ENCODE results near the gene GRAMD2A.

The GRAMD2A gene

DNA sequence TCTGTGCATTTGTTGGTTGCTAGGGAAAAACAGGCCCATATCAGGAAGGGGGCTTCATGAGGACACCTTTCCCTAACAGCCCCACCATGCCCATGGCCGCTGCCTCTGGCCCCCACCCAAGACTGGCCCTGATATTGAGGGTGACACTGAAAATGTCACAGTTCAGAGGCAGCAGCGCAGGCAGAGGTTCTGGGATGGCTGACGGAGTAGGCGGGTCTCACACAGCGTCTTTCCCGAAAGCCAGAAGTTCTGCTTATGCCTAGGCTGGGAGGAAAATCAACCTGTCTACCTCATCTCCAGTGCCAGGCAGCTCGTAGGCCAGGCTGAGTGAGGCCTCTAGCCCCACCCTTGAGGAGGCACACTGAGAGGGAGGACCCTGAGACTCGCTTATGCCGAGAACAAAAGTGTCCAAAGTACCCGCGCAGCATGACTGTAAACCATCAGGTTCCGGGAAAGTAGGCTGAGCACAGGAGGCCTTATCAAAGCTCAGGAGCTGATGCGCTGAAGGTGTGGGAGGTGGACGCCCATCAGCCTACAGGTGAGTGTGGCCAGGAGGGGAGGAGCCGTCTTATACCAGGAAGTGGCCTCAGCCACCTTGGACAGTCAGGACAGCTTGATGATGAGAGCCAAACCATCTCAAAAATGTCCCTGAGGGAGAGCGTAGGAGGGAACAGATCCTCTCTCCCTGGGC is 27.5 kb downstream of the GRAMD2A start:
- DNase-seq (ENCODE audit: extremely low spot score, insufficient read length, low read depth) (no peak), FAIRE-seq (no peak)

DNA sequence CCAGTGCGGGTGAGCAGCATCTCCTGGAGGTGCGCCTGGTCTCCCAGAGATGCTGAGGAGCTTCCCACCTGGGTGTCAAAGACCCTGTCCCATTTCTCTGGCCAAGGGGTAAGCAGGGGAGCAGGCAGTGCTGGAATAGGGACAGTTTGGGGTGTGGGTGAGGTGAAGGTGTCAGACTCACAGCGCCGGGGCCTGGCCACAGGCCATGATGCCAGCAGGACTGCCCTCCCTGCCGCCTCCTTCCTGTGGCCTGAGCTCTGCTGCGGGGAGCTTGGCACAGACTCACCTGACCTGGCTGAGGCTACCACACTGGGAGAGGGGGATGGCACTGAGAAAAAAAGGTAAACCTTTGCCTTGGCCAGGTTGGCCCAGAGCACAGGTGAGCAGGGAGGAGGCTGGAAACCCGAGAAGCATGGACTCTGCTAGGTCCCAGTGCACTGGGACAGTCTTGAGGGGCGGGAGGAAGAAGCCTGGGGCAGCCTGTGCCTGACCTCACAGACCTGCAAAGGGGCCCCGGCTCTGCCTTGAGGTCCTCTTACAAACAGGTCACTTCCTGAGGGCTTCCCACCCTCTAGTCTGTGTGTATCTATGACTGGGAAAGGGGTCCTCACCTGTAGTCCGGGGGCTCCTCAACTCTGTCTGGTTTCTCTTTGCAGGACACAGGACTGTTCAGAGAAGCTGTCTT is 28.2 kb downstream of the GRAMD2A start:
- FAIRE-seq: no peak
- no peak for DNase-seq (ENCODE audit: extremely low spot score, insufficient read length, low read depth)

GRCh38 chr15:72168808-72169190 is 28.8 kb downstream of the GRAMD2A start:
- no peak for DNase-seq (ENCODE audit: extremely low spot score, insufficient read length, low read depth)
- no peak for FAIRE-seq

- DNase-seq (ENCODE audit: extremely low spot score, insufficient read length, low read depth) (no peak), FAIRE-seq (no peak)
Measured at GRCh38 chr15:72168131-72168807, 29.3 kb downstream of the GRAMD2A start.

DNA sequence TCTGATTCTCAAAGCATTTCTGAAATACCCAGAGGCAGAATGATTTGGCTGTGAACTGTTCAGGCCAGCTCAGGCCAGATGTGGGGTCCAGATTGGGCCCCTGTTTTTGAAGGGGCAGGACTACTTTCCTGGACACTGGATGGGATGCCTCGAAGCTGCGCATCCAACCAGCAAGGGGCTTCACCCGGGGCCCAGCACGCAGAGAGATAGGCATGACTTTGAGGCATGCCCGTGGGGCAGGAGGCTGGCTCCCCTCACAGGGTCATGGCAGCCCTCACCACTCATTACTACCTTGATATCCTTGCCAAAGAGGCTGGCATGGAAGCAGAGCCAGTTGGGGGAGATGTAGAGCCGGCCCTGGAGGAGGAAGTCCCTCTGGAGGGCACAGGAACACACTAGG is 30.1 kb downstream of the GRAMD2A start:
- no peak for DNase-seq (ENCODE audit: extremely low spot score, insufficient read length, low read depth)

DNA sequence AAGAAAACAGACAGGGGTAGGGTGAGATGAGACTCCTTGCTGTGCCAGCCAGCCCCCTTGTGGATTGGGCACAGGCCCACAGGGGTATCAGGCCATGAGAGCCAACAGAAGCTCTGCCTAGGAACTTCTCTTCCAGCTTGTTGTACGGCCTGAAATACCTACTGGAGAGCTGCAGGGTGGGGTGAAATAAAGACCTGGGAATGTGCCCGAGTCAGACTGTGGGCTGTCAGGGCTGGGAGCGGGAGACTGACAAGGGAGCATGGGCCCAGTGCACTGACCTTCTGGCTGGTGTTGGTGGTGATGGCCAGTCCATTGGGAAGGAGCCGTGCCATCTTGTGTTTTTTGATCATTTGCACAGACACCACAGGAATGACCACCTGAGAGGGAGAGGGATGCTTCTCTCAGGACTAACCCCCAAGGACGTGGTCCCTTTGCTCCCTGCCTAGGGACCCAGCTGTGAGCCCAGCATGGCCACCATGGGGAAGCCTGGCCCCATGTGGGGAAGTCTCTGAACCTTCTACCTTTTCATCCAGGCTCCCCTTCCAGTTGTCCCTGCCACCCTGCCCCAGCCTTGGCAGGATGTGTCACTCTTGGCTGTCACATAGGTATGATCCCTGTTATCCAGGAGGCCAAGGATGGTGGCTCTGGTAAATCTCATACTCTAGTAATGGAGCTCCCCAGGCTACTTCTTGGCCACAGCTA is 30.7 kb downstream of the GRAMD2A start:
- no peak for FAIRE-seq

More for the DNA sequence above, 30.1 kb downstream of the GRAMD2A start:
- no peak for FAIRE-seq

DNA sequence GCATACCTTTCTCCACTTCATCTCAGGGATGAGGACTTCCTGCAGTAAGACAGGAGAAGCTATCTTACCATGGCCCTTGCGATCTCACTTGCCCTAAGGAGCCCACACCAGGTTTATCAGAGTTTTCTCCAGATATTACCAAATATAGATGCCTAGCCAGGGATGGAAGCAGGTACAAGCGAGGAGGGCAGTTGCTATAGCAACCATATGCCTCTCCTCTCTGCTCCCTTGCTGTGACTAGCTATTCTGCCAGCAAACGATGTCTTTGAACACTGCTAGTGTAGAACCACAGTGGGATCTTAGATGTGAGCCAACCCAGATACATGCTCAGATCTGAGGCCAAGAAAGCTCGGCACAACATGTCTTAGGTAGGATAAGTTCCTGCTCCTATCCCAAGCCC is 33.9 kb downstream of the GRAMD2A start:
- DNase-seq (ENCODE audit: extremely low spot score, insufficient read length, low read depth) (no peak), FAIRE-seq (no peak)

More for the DNA sequence above, 30.7 kb downstream of the GRAMD2A start:
- DNase-seq (ENCODE audit: extremely low spot score, insufficient read length, low read depth): no peak

DNA sequence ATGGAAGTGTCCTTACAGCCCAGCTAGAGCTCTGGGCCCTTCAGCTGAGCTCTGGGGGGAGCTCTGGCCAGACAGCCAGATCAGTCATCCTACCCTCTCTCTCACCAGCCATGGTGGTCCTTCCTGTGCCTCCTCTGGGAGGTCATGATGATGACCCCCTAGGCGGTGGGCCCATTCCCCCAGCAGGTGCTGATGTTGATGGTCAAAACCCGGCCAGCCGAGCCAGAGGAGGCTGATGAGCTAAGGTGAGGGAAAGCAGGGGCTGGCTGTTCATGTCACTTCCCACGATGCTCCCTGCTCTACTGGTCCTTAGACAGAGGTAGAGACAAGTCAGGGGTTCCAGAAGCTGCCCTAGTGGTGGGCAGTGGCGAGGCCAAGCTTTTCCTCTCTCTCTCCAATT is 35.0 kb downstream of the GRAMD2A start:
- no peak for DNase-seq (ENCODE audit: extremely low spot score, insufficient read length, low read depth)
- no peak for FAIRE-seq

- no peak for FAIRE-seq
- no peak for DNase-seq (ENCODE audit: extremely low spot score, insufficient read length, low read depth)
Measured at GRCh38 chr15:72161361-72162132, 36.0 kb downstream of the GRAMD2A start.

- FAIRE-seq (no peak), DNase-seq (ENCODE audit: extremely low spot score, insufficient read length, low read depth) (no peak)
Measured at GRCh38 chr15:72160696-72161245, 36.8 kb downstream of the GRAMD2A start.

GRCh38 chr15:72156928-72157327 is 40.7 kb downstream of the GRAMD2A start:
- FAIRE-seq (no peak), DNase-seq (ENCODE audit: extremely low spot score, insufficient read length, low read depth) (no peak)

GRCh38 chr15:72155635-72156616 is 41.7 kb downstream of the GRAMD2A start:
- FAIRE-seq (peak; percentile 95), DNase-seq (ENCODE audit: extremely low spot score, insufficient read length, low read depth) (peak; percentile 65)

DNA sequence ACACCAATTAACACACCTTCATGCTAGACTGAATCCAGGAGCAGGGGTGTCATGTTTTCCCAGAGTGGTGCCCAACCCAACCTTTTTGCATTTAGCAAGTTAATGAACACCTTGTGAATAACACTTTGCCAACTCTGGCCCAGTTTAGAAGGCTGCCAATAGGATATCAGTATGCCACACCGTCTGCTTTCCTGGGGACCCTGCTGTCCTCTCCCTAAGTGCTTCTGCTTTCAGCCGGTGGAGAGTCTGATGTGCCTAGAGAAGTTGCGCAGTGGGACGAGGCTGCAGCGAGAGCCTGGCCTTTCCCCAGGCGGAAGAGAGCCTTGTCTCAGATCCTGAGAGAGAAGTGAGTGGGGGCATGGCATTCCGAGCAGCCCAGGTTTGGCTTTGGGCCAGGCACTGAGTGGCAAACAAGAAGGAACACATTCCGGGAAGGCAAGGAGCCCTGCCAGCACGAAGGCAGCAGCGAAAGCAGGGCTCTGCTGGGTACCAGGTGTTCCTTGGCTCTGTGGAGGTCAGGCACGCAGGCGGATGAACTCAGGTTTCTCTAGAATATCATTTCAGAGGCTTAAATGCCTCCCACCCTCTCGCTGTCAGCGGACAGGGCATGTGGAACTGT is 42.5 kb downstream of the GRAMD2A start:
- FAIRE-seq: no peak
- DNase-seq (ENCODE audit: extremely low spot score, insufficient read length, low read depth): no peak

DNA sequence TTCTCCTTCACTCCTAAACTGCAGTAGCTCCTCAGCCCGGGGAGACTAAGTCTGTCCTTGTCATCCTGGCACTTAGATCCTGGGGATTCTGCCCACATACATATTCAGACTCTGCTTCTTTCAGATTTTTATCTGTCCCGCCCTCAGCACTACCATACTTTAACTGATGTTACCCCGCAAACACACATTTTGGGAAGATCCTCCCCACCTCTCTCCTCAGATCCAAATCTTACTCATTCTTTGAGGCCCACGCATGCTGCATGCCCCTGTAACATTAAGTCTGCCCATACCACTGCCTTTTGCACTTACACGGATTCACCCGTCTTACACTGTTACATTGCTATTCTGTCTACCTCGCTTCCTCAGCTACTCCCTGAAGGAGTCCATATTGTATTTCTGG is 43.3 kb downstream of the GRAMD2A start:
- DNase-seq (ENCODE audit: extremely low spot score, insufficient read length, low read depth) (no peak), FAIRE-seq (no peak)

- DNase-seq (ENCODE audit: extremely low spot score, insufficient read length, low read depth): no peak
- FAIRE-seq: no peak
Measured at GRCh38 chr15:72153269-72154000, 44.2 kb downstream of the GRAMD2A start.

GRCh38 chr15:72147418-72147817 is 50.2 kb downstream of the GRAMD2A start:
- FAIRE-seq (no peak), DNase-seq (ENCODE audit: extremely low spot score, insufficient read length, low read depth) (no peak)

- FAIRE-seq: no peak
Measured at GRCh38 chr15:72146934-72147333, 50.7 kb downstream of the GRAMD2A start.

More at GRCh38 chr15:72146934-72147333, 50.7 kb downstream of the GRAMD2A start:
- DNase-seq (ENCODE audit: extremely low spot score, insufficient read length, low read depth): no peak

All from GM18507 (cell line).